Lung microvascular endothelial cell (primary cell): Measurements from ENCODE around the gene ACADM. TPM values are rescaled to one million over a fixed set of nuclear protein-coding genes. Genes with fewer than 3 reads are reported as not detected.
"Not testable (repeated sequence)": the region's sequence is repeated elsewhere in the genome, so short reads cannot be mapped to it uniquely, and the experiment has no call there.

Source experiments
- DNase-seq, 2 donors: peaks; one replicate each; pipeline versions ENCODE4 v3.0.0 to v3.0.0-alpha.2; 2010; ENCODE audit warnings: low read depth in 2 of 2
- total RNA-seq: library from RNA; depleted of rRNA; stranded (reverse); fragments of >200 nt; gene quantifications from 2 replicates; pipeline ENCODE4 v1.2.1, GENCODE V29; 2014

ACADM gene
- total RNA-seq, 1 donor from 2014 or later = 34.7 TPM

- no peak for DNase-seq
These were observed 11.5 kb downstream of the ACADM start for GRCh38 chr1:75736016-75736415.

GRCh38 chr1:75742047-75742625 is 17.6 kb downstream of the ACADM start:
- DNase-seq = no peak

GRCh38 chr1:75745276-75745675 is 20.8 kb downstream of the ACADM start:
- DNase-seq = no peak

GRCh38 chr1:75757210-75757609 is 32.7 kb downstream of the ACADM start:
- DNase-seq = not testable (repeated sequence)

GRCh38 chr1:75758543-75758942 is 34.0 kb downstream of the ACADM start:
- DNase-seq = not testable (repeated sequence)

GRCh38 chr1:75764057-75764655 is 39.6 kb downstream of the ACADM start:
- DNase-seq = no peak

GRCh38 chr1:75765697-75766355 is 41.3 kb downstream of the ACADM start:
- peak in 1 of 2 donors; percentile 70 for DNase-seq

- no peak for DNase-seq
These were observed 43.5 kb downstream of the ACADM start for GRCh38 chr1:75768016-75768415.

- DNase-seq = no peak
These were observed 46.3 kb downstream of the ACADM start for GRCh38 chr1:75770761-75771160.

- no peak for DNase-seq
These were observed 47.5 kb downstream of the ACADM start for GRCh38 chr1:75771978-75772377.

- DNase-seq = not testable (repeated sequence)
These were observed 53.3 kb downstream of the ACADM start for GRCh38 chr1:75777812-75778211.

GRCh38 chr1:75778694-75779093 is 54.2 kb downstream of the ACADM start:
- DNase-seq = not testable (repeated sequence)

GRCh38 chr1:75780183-75780582 is 55.7 kb downstream of the ACADM start:
- DNase-seq = not testable (repeated sequence)

GRCh38 chr1:75783920-75784319 is 59.4 kb downstream of the ACADM start:
- not testable (repeated sequence) for DNase-seq

GRCh38 chr1:75785320-75785982 is 60.9 kb downstream of the ACADM start:
- DNase-seq = no peak

- DNase-seq = peak; percentile 98
These were observed 61.7 kb downstream of the ACADM start, which contains the start of gene RABGGTB for GRCh38 chr1:75785983-75786853. Gene RABGGTB (plus strand): TSS chr1:75786256. CDS start chr1:75786272, 16 bp downstream.

- no peak for DNase-seq
These were observed 62.5 kb downstream of the ACADM start for GRCh38 chr1:75786901-75787493.

- peak in 1 of 2 donors; percentile 8 for DNase-seq
These were observed 63.0 kb downstream of the ACADM start for GRCh38 chr1:75787524-75787923.

GRCh38 chr1:75789988-75790387 is 65.5 kb downstream of the ACADM start:
- DNase-seq = no peak

- DNase-seq = peak; percentile 18 to 46
These were observed 66.5 kb downstream of the ACADM start for GRCh38 chr1:75791022-75791421.

GRCh38 chr1:75792091-75792490 is 67.6 kb downstream of the ACADM start:
- no peak for DNase-seq
